GM19455 (cell line): Measurements from ENCODE around the gene PXYLP1.
"Not testable (repeated sequence)": the region's sequence is repeated elsewhere in the genome, so short reads cannot be mapped to it uniquely, and the experiment has no call there.

ENCODE experiments used
- ATAC-seq: cut with Tn5 transposase; IDR thresholded peaks from one replicate; pipeline ENCODE4 v1.9.1; 2021; ENCODE audit not compliant: unreplicated experiment

PXYLP1 gene, protein sequence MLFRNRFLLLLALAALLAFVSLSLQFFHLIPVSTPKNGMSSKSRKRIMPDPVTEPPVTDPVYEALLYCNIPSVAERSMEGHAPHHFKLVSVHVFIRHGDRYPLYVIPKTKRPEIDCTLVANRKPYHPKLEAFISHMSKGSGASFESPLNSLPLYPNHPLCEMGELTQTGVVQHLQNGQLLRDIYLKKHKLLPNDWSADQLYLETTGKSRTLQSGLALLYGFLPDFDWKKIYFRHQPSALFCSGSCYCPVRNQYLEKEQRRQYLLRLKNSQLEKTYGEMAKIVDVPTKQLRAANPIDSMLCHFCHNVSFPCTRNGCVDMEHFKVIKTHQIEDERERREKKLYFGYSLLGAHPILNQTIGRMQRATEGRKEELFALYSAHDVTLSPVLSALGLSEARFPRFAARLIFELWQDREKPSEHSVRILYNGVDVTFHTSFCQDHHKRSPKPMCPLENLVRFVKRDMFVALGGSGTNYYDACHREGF

DNA sequence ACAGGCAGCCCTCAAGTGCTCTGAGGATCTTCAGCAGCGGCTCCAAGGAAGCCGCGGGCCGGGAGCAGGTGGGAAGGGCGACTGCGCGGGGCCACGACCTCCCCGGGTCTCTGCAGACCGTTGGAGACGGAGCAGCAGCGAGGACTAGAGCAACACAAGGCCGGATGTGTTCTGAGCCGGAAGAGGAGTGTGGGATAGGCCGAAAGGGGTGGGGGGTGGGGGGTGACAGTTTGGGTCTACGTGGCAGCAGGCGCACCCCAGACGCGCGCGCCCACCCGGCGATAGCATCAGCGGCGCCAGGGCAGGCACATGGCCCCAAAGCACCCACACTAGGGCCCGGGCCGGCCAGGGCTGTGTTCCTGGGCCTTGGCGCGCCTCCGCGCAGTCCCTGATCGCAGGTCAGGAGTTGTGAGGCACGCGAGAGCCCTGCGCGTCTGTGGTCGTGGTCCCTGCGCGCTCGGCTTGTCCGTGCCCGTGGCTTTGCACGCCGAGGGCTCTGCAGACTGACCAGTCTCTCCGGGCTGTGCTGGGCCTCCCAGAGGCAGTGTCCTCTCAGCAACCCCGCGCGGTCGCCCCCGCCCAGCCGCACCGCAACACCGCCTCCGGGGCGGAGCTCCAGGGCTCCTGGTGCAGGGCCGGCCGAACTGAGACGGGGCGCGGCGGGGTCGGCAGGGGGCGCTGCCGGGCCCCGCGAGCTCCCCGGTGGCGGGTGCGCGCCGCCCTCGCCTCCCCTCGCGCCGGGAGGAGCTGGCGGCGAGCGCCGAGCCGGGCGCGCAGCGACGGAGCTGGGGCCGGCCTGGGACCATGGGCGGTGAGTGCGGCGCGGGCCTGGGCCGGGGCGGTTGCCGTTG, at the start of gene PXYLP1:
Gene PXYLP1 (plus strand): TSS at position 725 of the 851 bp plus-strand sequence. CDS start 28,351 bp downstream, outside the sequence.
- ATAC-seq: peak; percentile 96

DNA sequence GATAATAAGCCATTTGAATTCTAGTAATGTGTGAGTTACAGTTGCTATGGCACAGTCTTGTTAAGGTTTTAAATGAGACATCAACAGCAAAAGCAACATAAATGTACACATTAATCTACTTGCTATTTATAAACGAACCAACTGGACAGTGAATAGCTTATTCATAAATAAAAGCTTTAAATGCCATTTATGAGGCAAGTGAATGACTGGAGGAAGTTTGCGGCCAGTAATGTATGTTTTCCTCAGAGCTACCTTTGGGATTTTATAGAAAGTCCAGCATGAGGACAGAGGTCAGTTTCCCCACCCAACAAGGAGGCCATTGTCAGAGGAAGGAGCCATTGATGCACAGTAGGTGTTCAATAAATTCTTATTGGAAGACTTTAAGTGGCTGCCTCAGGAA, 48.0 kb upstream of the PXYLP1 start:
- no peak for ATAC-seq

DNA sequence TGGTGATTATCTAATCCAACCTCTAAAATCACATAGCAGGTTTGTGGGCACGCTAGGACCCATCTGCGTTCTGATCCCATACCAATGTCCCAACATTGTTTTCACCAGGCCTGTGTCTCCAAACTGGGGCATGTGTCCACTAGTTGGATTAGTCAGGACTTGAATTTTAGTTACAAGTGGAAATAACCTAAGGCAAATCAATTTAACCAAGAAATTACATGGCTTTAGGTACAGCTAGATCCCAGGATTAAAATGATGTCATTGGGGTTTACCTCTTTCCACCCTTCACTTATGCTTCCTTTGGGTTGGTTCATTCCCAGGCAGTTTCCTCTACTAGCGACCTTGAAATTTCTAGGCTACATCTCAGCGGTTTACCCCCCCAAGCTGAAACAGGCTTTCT, 47.2 kb upstream of the PXYLP1 start:
- no peak for ATAC-seq

DNA sequence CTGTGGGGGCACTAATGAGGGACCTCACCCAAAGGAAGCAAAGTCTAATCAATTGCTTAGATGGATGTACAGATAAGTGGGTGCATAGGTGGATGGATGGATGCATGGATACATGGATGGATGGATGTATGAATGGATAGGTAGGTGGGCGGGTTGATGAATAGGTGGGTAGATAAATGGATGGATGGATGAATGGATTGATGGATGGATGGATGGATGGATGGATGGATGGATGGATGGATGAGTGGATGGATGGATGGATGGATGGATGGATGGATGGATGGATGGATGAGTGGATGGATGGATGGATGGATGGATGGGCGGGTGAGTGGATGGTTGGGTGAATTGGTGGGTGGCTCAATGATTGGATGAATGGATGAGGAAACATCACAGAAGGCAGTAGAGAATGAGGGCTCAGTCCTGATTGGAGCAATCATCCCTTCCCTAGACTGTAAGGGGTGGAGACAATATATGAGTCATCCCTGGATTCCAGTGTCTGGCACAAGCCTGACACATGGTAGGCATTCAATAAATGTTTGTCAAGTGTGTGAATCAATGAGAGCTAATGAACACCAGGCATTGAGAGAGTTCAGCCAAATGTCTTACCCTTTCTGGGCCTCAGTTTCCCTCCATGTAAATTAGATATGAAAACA, 40.4 kb upstream of the PXYLP1 start:
- no peak for ATAC-seq

DNA sequence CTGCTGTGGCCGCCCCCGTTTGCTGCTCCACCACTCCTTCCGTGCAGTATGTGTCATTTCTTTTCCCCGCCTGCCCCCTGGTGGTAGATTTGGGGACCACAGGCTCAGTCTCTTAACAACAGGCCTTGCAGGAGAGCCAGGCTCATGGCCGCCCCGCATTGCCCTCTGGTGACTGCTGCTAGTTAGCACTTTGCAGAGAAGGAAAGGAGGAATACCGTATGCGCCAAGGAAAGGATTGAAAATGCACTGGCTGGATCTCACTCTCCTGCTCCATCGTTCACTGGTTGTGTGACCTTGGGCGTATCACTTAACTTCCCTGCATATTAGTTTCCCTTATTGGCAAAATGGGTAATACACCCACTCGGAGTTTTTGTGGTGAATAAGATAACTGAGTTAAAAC, 39.3 kb upstream of the PXYLP1 start:
- peak; percentile 99 for ATAC-seq

DNA sequence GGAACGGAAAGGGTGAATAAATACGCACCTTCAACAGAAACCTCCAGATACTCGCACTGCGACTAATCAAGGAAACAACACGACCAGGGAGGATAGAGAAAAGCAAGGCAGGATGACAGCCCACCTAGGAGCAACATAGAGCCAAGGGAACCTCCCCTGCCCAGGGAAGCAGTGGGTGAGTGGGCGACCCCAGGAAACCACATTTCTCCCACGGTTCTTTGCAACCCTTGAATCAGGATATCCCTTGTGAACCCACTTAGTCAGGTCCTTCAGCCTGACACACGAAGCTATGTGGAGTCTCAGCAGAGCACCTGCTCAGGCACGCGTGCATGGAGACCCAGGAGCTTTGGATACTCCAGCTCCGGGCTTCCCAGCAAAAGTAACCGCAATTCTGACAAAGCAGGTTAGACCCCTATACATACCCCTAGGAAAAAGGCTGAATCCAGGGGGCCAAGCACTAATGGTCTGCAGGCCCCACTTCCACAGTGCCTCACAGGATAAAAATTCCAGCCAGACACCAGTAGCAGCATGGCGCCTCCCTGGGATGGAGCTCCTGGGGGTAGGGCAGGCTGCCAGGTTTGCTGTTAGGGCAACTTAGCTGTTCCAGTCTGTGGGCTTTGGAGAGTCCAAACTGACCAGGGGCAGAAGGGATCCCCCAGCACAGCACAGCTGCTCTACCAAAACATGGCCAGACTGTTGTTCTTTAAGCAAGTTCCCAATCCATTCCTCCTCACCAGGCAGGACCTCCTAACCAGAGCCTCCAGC, 38.4 kb upstream of the PXYLP1 start:
- ATAC-seq: no peak

DNA sequence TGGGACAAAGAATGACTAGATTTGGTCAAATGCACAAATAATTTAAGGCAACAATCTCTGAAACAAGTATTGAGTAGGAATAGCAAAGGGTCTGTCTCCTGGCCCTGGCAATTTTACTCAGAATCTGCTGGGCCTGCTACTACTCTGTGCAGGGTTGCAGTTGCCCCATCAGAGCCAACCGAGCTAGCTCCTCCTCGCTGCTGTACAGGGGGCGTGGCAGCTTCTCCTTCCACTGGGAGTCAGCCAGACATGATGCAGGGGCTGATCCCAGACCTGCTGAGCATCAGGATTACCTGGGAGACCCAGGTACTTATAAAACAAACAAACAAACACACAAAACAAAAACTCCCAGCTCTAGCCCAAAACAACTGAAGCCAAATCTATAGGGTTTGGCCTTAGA, 30.5 kb upstream of the PXYLP1 start:
- no peak for ATAC-seq

DNA sequence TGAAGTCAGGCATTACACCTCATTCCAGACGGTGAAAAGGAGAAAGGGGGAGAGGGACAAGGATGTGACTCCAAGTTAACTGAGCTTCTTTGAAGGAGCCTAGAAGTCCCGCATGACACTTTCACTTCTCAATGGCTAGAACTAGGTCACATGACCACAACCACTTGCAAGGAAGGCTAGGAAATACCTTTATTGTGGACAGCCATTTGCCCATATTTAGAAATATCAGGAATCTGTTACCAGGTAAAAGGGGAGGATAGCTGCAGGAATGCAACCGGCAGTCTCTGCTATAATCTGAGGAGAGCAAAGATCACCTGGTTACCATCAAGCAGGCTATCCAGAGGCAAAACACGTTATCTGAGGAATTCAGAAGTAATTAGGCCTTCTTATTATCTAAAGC, 28.9 kb upstream of the PXYLP1 start:
- no peak for ATAC-seq

DNA sequence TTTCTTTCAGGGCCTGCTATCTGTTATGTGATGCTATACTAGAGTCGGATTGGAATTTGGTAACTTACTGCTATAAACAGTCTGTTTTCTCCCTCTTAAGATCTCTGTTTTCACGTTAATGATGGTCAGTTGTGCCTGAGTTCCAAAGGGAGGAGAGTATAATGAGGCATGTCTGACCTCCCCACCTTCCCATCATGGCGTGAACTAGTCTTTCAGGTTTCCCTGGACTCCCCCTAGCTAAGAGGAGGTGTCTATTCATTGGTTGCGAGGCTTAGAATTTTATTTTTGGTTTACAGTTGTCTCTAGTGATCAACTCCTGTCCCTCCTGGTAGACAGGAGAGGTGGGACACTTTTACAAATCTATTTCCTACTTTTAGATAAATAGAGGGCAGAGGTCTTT, 27.8 kb upstream of the PXYLP1 start:
- ATAC-seq: no peak

DNA sequence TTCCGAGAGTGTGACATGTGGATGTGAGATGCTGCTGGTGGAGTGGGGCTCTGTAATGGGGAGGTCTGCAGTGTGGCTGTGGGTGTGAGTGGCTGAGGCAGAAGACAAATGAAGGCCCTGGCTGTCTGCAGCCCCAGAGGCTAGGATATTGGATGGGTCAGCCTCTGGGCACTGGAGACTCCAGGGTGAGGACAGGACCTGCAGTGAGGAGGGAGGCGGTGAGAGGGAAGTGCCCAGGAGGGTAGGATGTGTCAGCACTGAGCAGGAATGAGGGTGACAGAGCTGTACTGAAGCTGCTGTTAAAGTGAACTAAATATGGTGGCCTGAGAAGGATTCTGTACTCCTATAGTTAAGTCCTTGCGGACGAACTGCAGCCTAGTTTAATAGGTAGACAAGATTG, 27.3 kb upstream of the PXYLP1 start:
- ATAC-seq: no peak

DNA sequence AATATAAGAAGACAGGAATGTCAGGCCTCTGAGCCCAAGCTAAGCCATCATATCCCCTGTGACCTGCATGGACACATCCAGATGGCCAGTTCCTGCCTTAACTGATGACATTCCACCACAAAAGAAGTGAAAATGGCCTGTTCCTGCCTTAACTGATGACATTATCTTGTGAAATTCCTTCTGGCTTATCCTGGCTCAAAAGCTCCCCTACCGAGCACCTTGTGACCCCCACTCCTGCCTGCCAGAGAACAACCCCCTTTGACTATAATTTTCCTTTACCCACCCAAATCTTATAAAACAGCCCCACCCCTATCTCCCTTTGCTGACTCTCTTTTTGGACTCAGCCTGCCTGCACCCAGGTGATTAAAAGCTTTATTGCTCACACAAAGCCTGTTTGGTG, 20.3 kb upstream of the PXYLP1 start:
- not testable (repeated sequence) for ATAC-seq

DNA sequence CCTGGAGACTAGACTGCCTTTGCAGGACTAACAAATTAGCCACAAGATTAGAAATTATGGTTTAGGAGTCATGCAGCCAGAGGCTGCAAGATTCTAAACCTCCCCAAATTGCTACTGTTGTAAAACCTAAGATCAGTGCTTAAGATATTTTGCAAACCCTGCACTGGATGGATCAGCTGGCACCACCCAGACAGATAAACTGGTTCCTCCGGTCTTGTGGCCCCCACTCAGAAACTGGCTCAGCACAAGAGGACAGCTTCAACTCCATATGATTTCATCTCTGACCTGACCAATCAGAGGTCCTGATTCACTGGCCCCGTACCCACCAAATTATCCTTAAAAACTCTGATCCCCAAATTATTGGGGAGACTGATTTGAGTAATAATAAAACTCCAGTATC, 19.5 kb upstream of the PXYLP1 start:
- ATAC-seq: no peak

DNA sequence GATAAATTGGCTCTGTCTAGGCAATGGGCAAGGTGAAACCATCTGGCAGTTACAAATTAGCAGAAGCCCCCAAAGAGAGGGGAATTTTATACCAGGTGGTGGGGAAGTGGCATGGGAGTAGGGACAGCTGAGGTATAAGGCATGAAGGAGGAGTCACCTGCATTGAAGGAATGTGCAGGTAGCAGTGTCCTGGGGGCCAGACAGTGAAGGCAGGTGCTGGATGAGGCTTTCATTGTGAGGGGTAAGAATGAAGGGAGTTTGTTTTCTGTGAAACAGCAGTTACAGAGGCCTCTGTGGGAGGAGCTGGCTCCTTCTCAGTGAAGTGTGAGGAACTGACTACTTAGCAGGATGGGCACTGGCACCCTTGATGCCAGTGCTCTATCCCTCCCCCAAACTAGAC, 19.1 kb upstream of the PXYLP1 start:
- ATAC-seq: no peak

DNA sequence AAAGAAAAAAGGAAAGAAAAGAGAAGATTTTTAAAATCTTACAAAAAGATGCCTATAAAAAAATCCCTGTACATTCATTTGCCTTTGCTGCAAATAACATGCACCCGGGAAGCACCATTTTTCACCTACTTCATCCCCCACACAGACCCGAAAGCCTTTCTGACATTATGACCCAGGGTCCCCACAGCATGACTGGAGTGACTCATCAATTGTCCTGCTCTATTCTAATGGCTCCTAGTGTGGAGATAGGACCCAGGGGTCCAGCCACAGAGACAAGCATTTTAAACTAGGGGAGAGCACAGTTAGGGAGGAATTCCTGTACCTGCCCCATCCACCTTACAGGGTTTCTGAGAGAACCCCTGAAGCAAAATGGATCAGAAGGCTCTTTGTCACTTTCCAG, 14.7 kb upstream of the PXYLP1 start:
- no peak for ATAC-seq

DNA sequence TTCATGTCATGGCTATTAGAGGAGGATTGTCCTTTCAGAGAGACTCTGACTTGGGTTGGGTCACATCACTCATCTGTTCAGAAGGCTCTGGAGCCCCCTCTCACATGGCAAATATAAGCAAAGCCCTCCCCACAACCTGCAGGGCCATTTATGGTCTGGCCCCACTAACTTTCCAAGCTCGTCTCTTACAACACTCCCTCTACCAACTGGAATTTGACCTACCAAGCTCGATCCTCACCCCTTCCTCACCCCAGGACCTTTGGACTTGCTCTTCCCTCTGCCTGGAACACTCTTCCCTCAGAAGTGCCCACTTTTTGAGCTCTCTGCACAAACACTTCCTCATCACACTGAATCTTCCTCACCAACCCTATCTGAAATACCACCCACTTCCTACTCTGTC, 14.2 kb upstream of the PXYLP1 start:
- ATAC-seq: no peak

DNA sequence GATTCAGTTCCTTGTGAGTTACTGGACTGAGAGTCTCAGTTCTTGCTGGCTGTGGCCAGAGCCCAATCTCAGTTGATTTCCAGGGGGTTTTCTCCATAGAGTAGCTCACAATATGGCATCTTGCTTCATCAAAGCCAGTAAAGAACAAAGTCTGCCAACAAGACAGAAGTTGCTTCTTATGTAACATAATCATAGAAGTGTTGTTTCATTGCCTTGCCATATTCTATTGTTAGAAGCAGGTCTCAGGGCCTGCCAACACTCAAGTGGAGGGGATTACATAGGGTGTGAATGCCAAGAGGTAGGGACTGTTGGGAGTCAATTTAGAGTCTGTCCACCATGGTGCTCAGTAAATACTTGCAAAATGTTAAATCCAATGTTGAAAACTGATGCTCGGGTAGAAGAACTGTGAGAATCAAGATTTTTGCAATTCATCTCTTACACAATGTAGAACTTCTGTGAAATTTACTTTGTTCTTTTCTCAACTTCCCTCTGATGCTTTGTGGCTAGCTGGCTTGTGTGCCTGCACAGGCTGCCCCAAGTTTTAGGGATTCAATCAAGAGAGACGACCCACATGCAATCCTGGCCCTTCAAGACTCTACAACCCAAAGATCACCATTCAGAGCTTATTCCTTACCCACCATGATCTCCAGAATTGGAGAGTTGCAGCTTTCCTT, 13.3 kb upstream of the PXYLP1 start:
- ATAC-seq: no peak

DNA sequence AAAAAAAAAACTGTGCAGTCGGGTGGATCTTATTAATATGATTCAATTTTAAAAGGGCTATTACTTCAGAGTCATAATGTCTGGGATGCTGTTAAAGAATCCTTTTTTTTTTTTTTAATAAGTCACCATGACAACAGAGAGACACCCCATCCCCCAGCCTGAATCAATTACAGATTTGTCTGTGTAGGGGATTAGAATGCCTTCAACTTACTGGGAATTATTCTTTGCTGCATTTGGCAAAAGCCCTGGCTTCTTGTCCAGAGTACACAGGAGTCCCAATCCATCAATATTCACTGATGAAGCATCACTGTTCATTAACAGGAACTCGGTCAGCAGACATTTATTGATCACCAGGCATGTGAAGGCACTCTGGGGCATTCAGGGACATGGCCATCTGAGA, 12.7 kb upstream of the PXYLP1 start:
- ATAC-seq: no peak

DNA sequence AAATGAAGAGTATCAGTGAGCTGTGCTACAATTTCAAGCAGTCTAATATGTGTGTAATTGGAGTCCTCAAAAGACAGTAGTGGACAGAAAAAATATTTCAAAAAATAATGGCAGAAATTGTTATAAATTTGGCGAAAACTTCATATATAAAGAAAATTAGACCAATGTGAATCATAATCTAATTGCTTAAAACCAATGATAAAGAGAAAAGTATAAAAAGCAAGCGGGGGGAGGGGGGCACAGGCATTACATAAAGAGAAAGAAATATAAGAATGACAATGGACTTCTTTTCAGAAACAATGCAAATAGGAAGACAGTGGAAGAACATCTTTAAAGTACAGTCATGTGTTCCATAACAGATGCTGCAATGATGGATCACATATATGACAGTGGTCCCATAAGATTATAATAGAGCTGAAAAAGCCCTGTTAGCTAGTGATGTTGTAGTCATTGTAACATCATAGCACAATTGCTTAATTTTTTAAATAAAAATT, 7.9 kb upstream of the PXYLP1 start:
- no peak for ATAC-seq

DNA sequence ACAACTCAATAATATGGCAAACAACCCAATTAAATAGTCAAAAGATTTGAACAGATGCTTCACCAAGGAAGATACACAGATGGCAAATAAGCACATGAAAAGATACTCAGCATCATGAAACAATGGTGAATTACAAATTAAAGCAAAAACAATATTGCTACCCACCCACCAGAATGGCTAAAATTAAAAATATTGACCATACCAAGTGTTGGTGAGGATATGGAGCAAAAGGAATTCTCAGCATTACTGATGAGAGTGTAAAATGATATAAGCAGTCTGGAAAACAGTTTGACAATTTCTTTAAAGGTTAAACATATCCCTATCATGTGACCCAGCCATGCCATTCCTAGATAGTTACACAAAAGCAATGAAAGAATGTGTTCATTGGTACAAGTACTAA, 5.7 kb upstream of the PXYLP1 start:
- no peak for ATAC-seq

DNA sequence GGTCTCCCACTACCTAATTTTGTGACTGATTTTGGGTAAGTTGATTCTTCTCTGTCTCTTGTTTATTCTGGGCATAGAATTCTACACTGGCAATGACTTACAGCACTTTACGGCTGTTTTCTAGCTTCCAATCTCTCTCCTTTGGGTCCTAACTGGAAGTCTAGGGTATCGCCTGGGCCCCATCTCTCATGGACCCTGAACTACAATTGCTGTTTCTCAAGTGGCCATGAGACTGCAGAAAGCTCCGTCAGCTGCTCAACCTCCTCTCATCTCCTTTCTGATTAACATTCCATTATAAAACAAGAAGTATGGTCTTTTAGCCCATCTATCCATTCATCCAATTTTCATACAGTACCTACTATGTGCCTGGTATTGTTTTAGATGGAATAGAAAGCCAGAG, 4.4 kb upstream of the PXYLP1 start:
- no peak for ATAC-seq
